Gastroesophageal sphincter (tissue), 4 donors: ENCODE data around the gene TM9SF4. TPM values are rescaled to one million over a fixed set of nuclear protein-coding genes. Genes with fewer than 3 reads are reported as not detected.
"Not testable (repeated sequence)": the region's sequence is repeated elsewhere in the genome, so short reads cannot be mapped to it uniquely, and the experiment has no call there.

Experiments used
- ATAC-seq: fragments of 150-250 bp; one replicate; pipeline ENCODE4 v1.9.1; 2016; ENCODE audit warnings: mild to moderate bottlenecking, moderate library complexity
- H3K27ac ChIP-seq, 4 donors: fragments of 200-600 bp; sonication (generic) in 3 of 4; 1 replicate in 3 of 4; 2 replicates in 1 of 4; pipeline ENCODE4 v1.5.1; 2016 to 2019
- H3K27me3 ChIP-seq: fragments of 200-600 bp; sonication (generic); one replicate; pipeline ENCODE4 v1.5.1; 2019
- H3K36me3 ChIP-seq, 2 donors: fragments of 200-600 bp; sonication (generic); one replicate each; pipeline ENCODE4 v1.5.1; 2019; ENCODE audit warnings: control low read depth in 1 of 2
- H3K4me1 ChIP-seq, 3 donors: fragments of 200-600 bp; sonication (generic); 1 replicate in 2 of 3; 2 replicates in 1 of 3; pipeline ENCODE4 v1.5.1; 2016 to 2019; ENCODE audit warnings: control low read depth in 2 of 3
- H3K4me3 ChIP-seq, 2 donors: fragments of 200-600 bp; sonication (generic); one replicate each; pipeline ENCODE4 v1.5.1; 2019; ENCODE audit warnings: mild to moderate bottlenecking in 1 of 2, moderate library complexity in 1 of 2
- H3K9me3 ChIP-seq, 3 donors: fragments of 200-600 bp; sonication (generic); one replicate each; pipeline ENCODE4 v1.5.1; 2017 to 2019; ENCODE audit warnings: control low read depth in 2 of 3
- EP300 ChIP-seq: sonication (generic); formaldehyde crosslinking; IDR thresholded peaks from one replicate; pipeline ENCODE4 v1.6.1; 2017; ENCODE audit warnings: antibody characterized with exemption, mild to moderate bottlenecking
- POLR2A ChIP-seq, 2 donors: fragments of 450-650 bp; IDR thresholded peaks; one replicate each; pipeline ENCODE4 v1.6.1; 2017; ENCODE audit warnings: antibody characterized with exemption in 2 of 2, mild to moderate bottlenecking in 2 of 2, moderate library complexity in 1 of 2
- POLR2AphosphoS5 ChIP-seq: sonication (generic); formaldehyde crosslinking; IDR thresholded peaks from one replicate; pipeline ENCODE4 v1.6.1; 2017; ENCODE audit warnings: antibody characterized with exemption
- WGBS, 2 donors: methylation state at CpG; one replicate each; pipeline ENCODE4 v1.1.5; 2018; ENCODE audit warnings: low coverage in 1 of 2; 5-methylcytosine and 5-hydroxymethylcytosine counted together
- total RNA-seq, 4 donors: library from RNA; depleted of rRNA; stranded (reverse); fragments of >200 nt; gene quantifications; one replicate each; pipeline ENCODE4 v1.1.0, GENCODE V29; 2016
- TF ChIP-seq, protein P1 (sequence below), 4 experiments: fragments of 200-600 bp in 2 of 4; fragments of 450-650 bp in 2 of 4; sonication (generic) in 1 of 4; IDR thresholded peaks; one replicate each; pipeline ENCODE4 v1.5.1; 2017 to 2019; ENCODE audit warnings: antibody characterized with exemption in 4 of 4, mild to moderate bottlenecking in 2 of 4, moderate library complexity in 2 of 4

The TM9SF4 gene
- total RNA-seq, 4 donors from 2014 or later: 20.7 to 32.6 (median 22.9) TPM

DNA sequence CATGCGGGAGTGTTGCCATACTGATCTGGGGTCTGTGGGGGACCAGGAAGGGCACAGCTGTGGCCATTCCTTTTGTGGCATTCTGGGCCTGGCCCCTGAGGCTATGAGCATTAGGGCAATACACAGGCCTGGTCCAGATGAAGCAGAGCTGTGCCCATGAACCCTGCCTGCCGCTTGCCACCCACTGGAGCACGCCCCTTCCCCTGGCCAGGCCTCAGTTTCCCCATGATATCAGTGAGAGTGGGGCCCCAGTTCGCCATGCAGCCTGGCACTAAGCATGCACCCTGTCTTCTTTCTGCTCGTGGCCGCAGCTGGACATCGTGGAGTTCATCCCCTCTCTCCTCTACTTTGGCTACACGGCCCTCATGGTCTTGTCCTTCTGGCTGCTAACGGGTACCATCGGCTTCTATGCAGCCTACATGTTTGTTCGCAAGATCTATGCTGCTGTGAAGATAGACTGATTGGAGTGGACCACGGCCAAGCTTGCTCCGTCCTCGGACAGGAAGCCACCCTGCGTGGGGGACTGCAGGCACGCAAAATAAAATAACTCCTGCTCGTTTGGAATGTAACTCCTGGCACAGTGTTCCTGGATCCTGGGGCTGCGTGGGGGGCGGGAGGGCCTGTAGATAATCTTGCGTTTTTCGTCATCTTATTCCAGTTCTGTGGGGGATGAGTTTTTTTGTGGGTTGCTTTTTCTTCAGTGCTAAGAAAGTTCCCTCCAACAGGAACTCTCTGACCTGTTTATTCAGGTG is 55.6 kb downstream of the TM9SF4 start:
- Histone ChIP-seq H3K9me3 (no peaks in the 10 kb centered on the region), H3K36me3 (peaks cover 0 to 76% of the 10 kb centered on the region in 2 donors), H3K27me3 (no peaks in the 10 kb centered on the region), H3K4me1 (no peaks in the 10 kb centered on the region), H3K4me3 (no peak overlapping the region), H3K27ac (no peak overlapping the region)
- ATAC-seq: no peak
- TF ChIP-seq EP300 (no peak), POLR2A (IDR thresholded peaks at IDR 0.05) (no peak), POLR2AphosphoS5 (no peak)
- TF ChIP-seq, protein P1, sequence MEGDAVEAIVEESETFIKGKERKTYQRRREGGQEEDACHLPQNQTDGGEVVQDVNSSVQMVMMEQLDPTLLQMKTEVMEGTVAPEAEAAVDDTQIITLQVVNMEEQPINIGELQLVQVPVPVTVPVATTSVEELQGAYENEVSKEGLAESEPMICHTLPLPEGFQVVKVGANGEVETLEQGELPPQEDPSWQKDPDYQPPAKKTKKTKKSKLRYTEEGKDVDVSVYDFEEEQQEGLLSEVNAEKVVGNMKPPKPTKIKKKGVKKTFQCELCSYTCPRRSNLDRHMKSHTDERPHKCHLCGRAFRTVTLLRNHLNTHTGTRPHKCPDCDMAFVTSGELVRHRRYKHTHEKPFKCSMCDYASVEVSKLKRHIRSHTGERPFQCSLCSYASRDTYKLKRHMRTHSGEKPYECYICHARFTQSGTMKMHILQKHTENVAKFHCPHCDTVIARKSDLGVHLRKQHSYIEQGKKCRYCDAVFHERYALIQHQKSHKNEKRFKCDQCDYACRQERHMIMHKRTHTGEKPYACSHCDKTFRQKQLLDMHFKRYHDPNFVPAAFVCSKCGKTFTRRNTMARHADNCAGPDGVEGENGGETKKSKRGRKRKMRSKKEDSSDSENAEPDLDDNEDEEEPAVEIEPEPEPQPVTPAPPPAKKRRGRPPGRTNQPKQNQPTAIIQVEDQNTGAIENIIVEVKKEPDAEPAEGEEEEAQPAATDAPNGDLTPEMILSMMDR (IDR thresholded peaks at IDR 0.05): no peak
- WGBS, 2 donors: 76% methylated on average over 15 of the region's 21 CpGs; no CpG with 5 or more reads in 1 of the 2 donors

GRCh38 chr20:32165836-32166545 is 56.5 kb downstream of the TM9SF4 start:
- Histone ChIP-seq H3K4me3 (no peak overlapping the region), H3K27me3 (no peaks in the 10 kb centered on the region), H3K4me1 (no peaks in the 10 kb centered on the region), H3K36me3 (peaks cover 0 to 68% of the 10 kb centered on the region in 2 donors), H3K27ac (no peak overlapping the region), H3K9me3 (no peaks in the 10 kb centered on the region)
- TF ChIP-seq POLR2A (IDR thresholded peaks at IDR 0.05): no peak
- TF ChIP-seq POLR2AphosphoS5: no peak
- no peak for TF ChIP-seq EP300
- TF ChIP-seq, protein P1 (IDR thresholded peaks at IDR 0.05): no peak
- whole genome bisulfite sequencing, 2 donors: 43 to 75% methylated on average over 1 to 2 of the region's 8 CpGs
- no peak for ATAC-seq

DNA sequence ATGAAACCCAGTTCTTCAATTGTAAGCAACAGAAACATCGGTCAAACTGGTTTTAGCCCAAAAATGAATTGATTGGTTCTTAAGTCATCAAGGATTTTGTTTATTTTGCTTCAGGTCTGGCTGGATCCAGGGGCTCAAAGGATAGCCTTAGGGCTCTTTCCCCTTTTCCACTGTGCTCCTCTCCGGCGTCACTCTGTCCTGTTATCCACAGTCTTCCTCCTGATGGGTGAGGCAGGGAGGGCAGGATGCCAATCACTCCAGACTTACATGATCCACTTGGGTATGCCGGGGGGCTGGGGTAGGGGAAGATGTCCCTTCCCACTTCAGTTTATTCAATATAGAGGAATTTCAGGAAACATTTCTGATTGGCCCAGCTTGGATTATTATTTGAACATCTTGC is 58.0 kb downstream of the TM9SF4 start:
- no peak overlapping the region for H3K4me3 ChIP-seq
- WGBS, 2 donors: 83 to 100% methylated on average over 1 to 2 of the region's 4 CpGs

GRCh38 chr20:32168184-32168910 is 58.8 kb downstream of the TM9SF4 start:
- no peak overlapping the region for H3K4me3 ChIP-seq
- TF ChIP-seq, protein P1 (IDR thresholded peaks at IDR 0.05): no peak
- no peak for TF ChIP-seq POLR2A (IDR thresholded peaks at IDR 0.05)
- no peak for TF ChIP-seq POLR2AphosphoS5
- TF ChIP-seq EP300: no peak
- peaks cover 0 to 44% of the 10 kb centered on the region in 2 donors for H3K36me3 ChIP-seq
- ATAC-seq: no peak
- no peak overlapping the region for H3K27ac ChIP-seq
- H3K4me1 ChIP-seq: no peaks in the 10 kb centered on the region
- WGBS, 2 donors: 78 to 100% methylated on average over 1 to 2 of the region's 2 CpGs
- H3K9me3 ChIP-seq: no peaks in the 10 kb centered on the region
- H3K27me3 ChIP-seq: no peaks in the 10 kb centered on the region

More for the DNA sequence above, 58.0 kb downstream of the TM9SF4 start:
- Histone ChIP-seq H3K36me3 (peaks cover 0 to 52% of the 10 kb centered on the region in 2 donors), H3K27ac (no peak overlapping the region), H3K27me3 (no peaks in the 10 kb centered on the region), H3K4me1 (no peaks in the 10 kb centered on the region), H3K9me3 (no peaks in the 10 kb centered on the region)
- TF ChIP-seq EP300 (no peak), POLR2A (IDR thresholded peaks at IDR 0.05) (no peak), POLR2AphosphoS5 (no peak)
- TF ChIP-seq, protein P1 (IDR thresholded peaks at IDR 0.05): no peak
- no peak for ATAC-seq

GRCh38 chr20:32177696-32178095 is 68.2 kb downstream of the TM9SF4 start:
- not testable (repeated sequence) for H3K9me3 ChIP-seq, H3K36me3 ChIP-seq, H3K27me3 ChIP-seq, H3K4me3 ChIP-seq, H3K27ac ChIP-seq, H3K4me1 ChIP-seq, ATAC-seq
- 84 to 100% methylated on average over 1 to 5 of the region's 7 CpGs for WGBS, 2 donors
